PC-9 (cell line): ENCODE results near the gene ZBTB21.

Experiments used
- CTCF ChIP-seq: fragments of 200-600 bp; sonication (generic); conservative IDR thresholded peaks from 2 replicates; pipeline ENCODE4 v1.6.1; 2017; ENCODE audit warnings: mixed run types, antibody characterized with exemption, mild to moderate bottlenecking, moderate library complexity
- EZH2 ChIP-seq: fragments of 200-600 bp; sonication (generic); IDR thresholded peaks from 2 replicates; pipeline ENCODE4 v1.8.0; 2017; ENCODE audit warnings: antibody characterized with exemption, low read depth

GRCh38 chr21:42059141-42059540 lies 49.0 kb upstream of the ZBTB21 start:
- TF ChIP-seq CTCF (no peak), EZH2 (no peak)
